HL-60 (cell line): ENCODE results near the gene NEURL1.

ENCODE experiments used
- POLR2AphosphoS5 ChIP-seq: IDR thresholded peaks from 2 replicates; pipeline ENCODE4 v1.6.1; 2012; ENCODE audit warnings: low read depth
- TF ChIP-seq, protein P1 (sequence below): IDR thresholded peaks from 2 replicates; pipeline ENCODE4 v1.6.1; 2012; ENCODE audit warnings: low read depth; ENCODE audit not compliant: insufficient replicate concordance

DNA sequence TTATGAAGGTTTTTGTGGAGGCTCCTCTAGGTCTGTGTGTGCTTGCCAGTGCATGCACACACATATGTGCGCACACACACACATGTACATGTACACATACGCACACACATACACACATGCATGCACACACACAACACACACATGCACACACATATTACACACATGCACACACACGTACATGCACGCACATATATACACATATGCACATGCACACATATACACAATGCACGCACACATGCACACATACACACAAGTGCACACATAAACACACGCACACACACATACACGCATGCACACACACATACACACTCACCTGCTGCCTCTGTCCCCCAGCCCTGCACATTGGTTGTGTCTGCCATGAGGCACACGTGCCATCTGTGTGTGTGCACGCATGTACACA, 66.3 kb downstream of the NEURL1 start:
- TF ChIP-seq POLR2AphosphoS5, result no peak
- TF ChIP-seq, protein P1, sequence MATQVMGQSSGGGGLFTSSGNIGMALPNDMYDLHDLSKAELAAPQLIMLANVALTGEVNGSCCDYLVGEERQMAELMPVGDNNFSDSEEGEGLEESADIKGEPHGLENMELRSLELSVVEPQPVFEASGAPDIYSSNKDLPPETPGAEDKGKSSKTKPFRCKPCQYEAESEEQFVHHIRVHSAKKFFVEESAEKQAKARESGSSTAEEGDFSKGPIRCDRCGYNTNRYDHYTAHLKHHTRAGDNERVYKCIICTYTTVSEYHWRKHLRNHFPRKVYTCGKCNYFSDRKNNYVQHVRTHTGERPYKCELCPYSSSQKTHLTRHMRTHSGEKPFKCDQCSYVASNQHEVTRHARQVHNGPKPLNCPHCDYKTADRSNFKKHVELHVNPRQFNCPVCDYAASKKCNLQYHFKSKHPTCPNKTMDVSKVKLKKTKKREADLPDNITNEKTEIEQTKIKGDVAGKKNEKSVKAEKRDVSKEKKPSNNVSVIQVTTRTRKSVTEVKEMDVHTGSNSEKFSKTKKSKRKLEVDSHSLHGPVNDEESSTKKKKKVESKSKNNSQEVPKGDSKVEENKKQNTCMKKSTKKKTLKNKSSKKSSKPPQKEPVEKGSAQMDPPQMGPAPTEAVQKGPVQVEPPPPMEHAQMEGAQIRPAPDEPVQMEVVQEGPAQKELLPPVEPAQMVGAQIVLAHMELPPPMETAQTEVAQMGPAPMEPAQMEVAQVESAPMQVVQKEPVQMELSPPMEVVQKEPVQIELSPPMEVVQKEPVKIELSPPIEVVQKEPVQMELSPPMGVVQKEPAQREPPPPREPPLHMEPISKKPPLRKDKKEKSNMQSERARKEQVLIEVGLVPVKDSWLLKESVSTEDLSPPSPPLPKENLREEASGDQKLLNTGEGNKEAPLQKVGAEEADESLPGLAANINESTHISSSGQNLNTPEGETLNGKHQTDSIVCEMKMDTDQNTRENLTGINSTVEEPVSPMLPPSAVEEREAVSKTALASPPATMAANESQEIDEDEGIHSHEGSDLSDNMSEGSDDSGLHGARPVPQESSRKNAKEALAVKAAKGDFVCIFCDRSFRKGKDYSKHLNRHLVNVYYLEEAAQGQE, result no peak
